H9 (cell line): Measurements from ENCODE around the gene CDKAL1. TPM values are rescaled to one million over a fixed set of nuclear protein-coding genes. Genes with fewer than 3 reads are reported as not detected.
A peak's percentile ranks its signal among the peaks of the same experiment; 100 is the strongest.

Experiments
- DNase-seq: peaks from one replicate; pipeline ENCODE4 v3.0.0-alpha.2; 2017
- H2AFZ ChIP-seq: one replicate; pipeline ENCODE4 v1.6.1; 2013; ENCODE audit warnings: mild to moderate bottlenecking, low read length, control low read depth, moderate library complexity
- H2AK5ac ChIP-seq: 2 replicates; pipeline ENCODE4 v1.6.1; 2013; ENCODE audit warnings: low read length, control low read depth, mixed read lengths; ENCODE audit not compliant: insufficient read length
- H2BK120ac ChIP-seq: one replicate; pipeline ENCODE4 v1.6.1; 2013; ENCODE audit warnings: low read depth, mild to moderate bottlenecking, low read length, control low read depth, inconsistent platforms; ENCODE audit not compliant: poor library complexity, severe bottlenecking
- H2BK12ac ChIP-seq: 2 replicates; pipeline ENCODE4 v1.6.1; 2013; ENCODE audit warnings: low read length, control low read depth, mixed read lengths, low read depth; ENCODE audit not compliant: insufficient read length
- H2BK15ac ChIP-seq: 2 replicates; pipeline ENCODE4 v1.6.1; 2013; ENCODE audit warnings: low read depth, low read length, control low read depth
- H2BK20ac ChIP-seq: one replicate; pipeline ENCODE4 v1.6.1; 2013; ENCODE audit warnings: low read depth, mild to moderate bottlenecking, low read length, control low read depth, inconsistent platforms; ENCODE audit not compliant: poor library complexity, severe bottlenecking
- H2BK5ac ChIP-seq: 2 replicates; pipeline ENCODE4 v1.6.1; 2013; ENCODE audit warnings: low read length, control low read depth, mixed read lengths; ENCODE audit not compliant: insufficient read length
- H3K14ac ChIP-seq: 2 replicates; pipeline ENCODE4 v1.6.1; 2013; ENCODE audit warnings: low read length, control low read depth; ENCODE audit not compliant: insufficient read depth
- H3K18ac ChIP-seq: 2 replicates; pipeline ENCODE4 v1.6.1; 2013; ENCODE audit warnings: low read depth, mild to moderate bottlenecking, mixed read lengths, low read length, control low read depth; ENCODE audit not compliant: insufficient read length
- H3K23ac ChIP-seq: 2 replicates; pipeline ENCODE4 v1.6.1; 2013; ENCODE audit warnings: low read length, control low read depth, mixed read lengths, low read depth; ENCODE audit not compliant: insufficient read length
- H3K23me2 ChIP-seq: 2 replicates; pipeline ENCODE4 v1.6.1; 2013; ENCODE audit warnings: low read depth, mild to moderate bottlenecking, mixed read lengths, low read length, control low read depth; ENCODE audit not compliant: insufficient read length, poor library complexity, severe bottlenecking
- H3K27ac ChIP-seq: 2 replicates; pipeline ENCODE4 v1.5.1; 2013; ENCODE audit warnings: low read length, control low read depth, mixed read lengths, low read depth; ENCODE audit not compliant: insufficient read length
- H3K27me3 ChIP-seq: 2 replicates; pipeline ENCODE4 v1.6.1; 2013; ENCODE audit warnings: low read length, control low read depth, inconsistent platforms; ENCODE audit not compliant: insufficient read depth
- H3K4ac ChIP-seq: 2 replicates; pipeline ENCODE4 v1.6.1; 2013; ENCODE audit warnings: low read depth, mild to moderate bottlenecking, control low read depth, inconsistent platforms, low read length, moderate library complexity
- H3K4me1 ChIP-seq: 2 replicates; pipeline ENCODE4 v1.6.1; 2013; ENCODE audit warnings: low read length, control low read depth, inconsistent platforms; ENCODE audit not compliant: insufficient read depth
- H3K4me2 ChIP-seq: 2 replicates; pipeline ENCODE4 v1.6.1; 2013; ENCODE audit warnings: low read length, control low read depth, mixed read lengths; ENCODE audit not compliant: insufficient read length, insufficient read depth
- H3K56ac ChIP-seq: 2 replicates; pipeline ENCODE4 v1.6.1; 2013; ENCODE audit warnings: low read depth, mild to moderate bottlenecking, mixed read lengths, low read length, control low read depth; ENCODE audit not compliant: insufficient read length
- H3K79me1 ChIP-seq: 2 replicates; pipeline ENCODE4 v1.6.1; 2013; ENCODE audit warnings: low read depth, mild to moderate bottlenecking, moderate library complexity, low read length, control low read depth, inconsistent platforms; ENCODE audit not compliant: insufficient read depth, poor library complexity, severe bottlenecking
- H3K79me2 ChIP-seq: 2 replicates; pipeline ENCODE4 v1.6.1; 2013; ENCODE audit warnings: low read length, control low read depth, inconsistent platforms; ENCODE audit not compliant: insufficient read depth
- H3K9ac ChIP-seq: 2 replicates; pipeline ENCODE4 v1.6.1; 2013; ENCODE audit warnings: low read length, control low read depth, mixed read lengths; ENCODE audit not compliant: insufficient read length; ENCODE audit errors: extremely low read depth
- H3K9me3 ChIP-seq: one replicate; pipeline ENCODE4 v1.6.1; 2013; ENCODE audit warnings: low read depth, low read length, inconsistent platforms; ENCODE audit not compliant: control insufficient read depth
- H3T11ph ChIP-seq: one replicate; pipeline ENCODE4 v1.6.1; 2013; ENCODE audit warnings: mild to moderate bottlenecking, low read length, control low read depth, inconsistent platforms
- H4K20me1 ChIP-seq: one replicate; pipeline ENCODE4 v1.6.1; 2013; ENCODE audit not compliant: control insufficient read depth, insufficient read length, insufficient read depth
- H4K5ac ChIP-seq: 2 replicates; pipeline ENCODE4 v1.6.1; 2013; ENCODE audit warnings: low read depth, mild to moderate bottlenecking, mixed read lengths, low read length, control low read depth; ENCODE audit not compliant: insufficient read length
- H4K8ac ChIP-seq: replicated peaks from 2 replicates; pipeline ENCODE4 v1.6.1; 2013; ENCODE audit warnings: low read length, control low read depth, mixed read lengths, low read depth; ENCODE audit not compliant: insufficient read length
- H4K91ac ChIP-seq: 2 replicates; pipeline ENCODE4 v1.6.1; 2013; ENCODE audit warnings: low read depth, mild to moderate bottlenecking, moderate library complexity, mixed read lengths, low read length, control low read depth; ENCODE audit not compliant: insufficient read length
- H3K27ac Mint-ChIP-seq, 3 experiments: 2 replicates in 2 of 3; 3 replicates in 1 of 3; pipeline ENCODE4 v1.8.0; 2020 to 2021; ENCODE audit warnings: mixed read lengths in 3 of 3, mild to moderate bottlenecking in 1 of 3, moderate library complexity in 1 of 3
- H3K27me3 Mint-ChIP-seq: 2 replicates; pipeline ENCODE4 v1.8.0; 2021; ENCODE audit warnings: low read depth, mild to moderate bottlenecking, moderate library complexity, mixed read lengths
- H3K36me3 Mint-ChIP-seq, 3 experiments: 2 replicates in 2 of 3; 3 replicates in 1 of 3; pipeline ENCODE4 v1.8.0; 2020 to 2021; ENCODE audit warnings: low read depth in 3 of 3, mixed read lengths in 3 of 3; ENCODE audit not compliant: insufficient read depth in 1 of 3
- H3K4me1 Mint-ChIP-seq, 2 experiments: 2 replicates each; pipeline ENCODE4 v1.8.0; 2020; ENCODE audit warnings: mixed read lengths in 2 of 2
- H3K4me3 Mint-ChIP-seq, 2 experiments: 2 replicates in 1 of 2; 3 replicates in 1 of 2; pipeline ENCODE4 v1.8.0; 2020 to 2021; ENCODE audit warnings: mild to moderate bottlenecking in 2 of 2, mixed read lengths in 2 of 2, moderate library complexity in 1 of 2
- H3K9me3 Mint-ChIP-seq, 2 experiments: 2 replicates in 1 of 2; 3 replicates in 1 of 2; pipeline ENCODE4 v1.8.0; 2020; ENCODE audit warnings: mild to moderate bottlenecking in 2 of 2, mixed read lengths in 2 of 2, moderate library complexity in 1 of 2
- WGBS: extraction: QIAGEN DNeasy Blood & Tissue Kit; methylation state at CpG from one replicate; pipeline ENCODE4 v1.1.7; 2013; ENCODE audit warnings: missing lambda C conversion rate, low lambda C conversion rate, mixed read lengths; ENCODE audit not compliant: insufficient read length; ENCODE audit errors: extremely low coverage; 5-methylcytosine and 5-hydroxymethylcytosine counted together
- total RNA-seq: library from RNA; stranded (reverse); gene quantifications from 2 replicates; pipeline ENCODE4 v1.2.1, GENCODE V29; 2021
- TF ChIP-seq, protein P1 (sequence below): fragments of 200-600 bp; sonication (generic); conservative IDR thresholded peaks from 3 replicates; pipeline ENCODE4 v1.8.0; 2021; ENCODE audit warnings: antibody characterized with exemption, mild to moderate bottlenecking

The CDKAL1 gene
- total RNA-seq, 1 experiment from 2014 or later, result 23.0 TPM

- no peak overlapping the region for H3K14ac ChIP-seq
- TF ChIP-seq, protein P1, sequence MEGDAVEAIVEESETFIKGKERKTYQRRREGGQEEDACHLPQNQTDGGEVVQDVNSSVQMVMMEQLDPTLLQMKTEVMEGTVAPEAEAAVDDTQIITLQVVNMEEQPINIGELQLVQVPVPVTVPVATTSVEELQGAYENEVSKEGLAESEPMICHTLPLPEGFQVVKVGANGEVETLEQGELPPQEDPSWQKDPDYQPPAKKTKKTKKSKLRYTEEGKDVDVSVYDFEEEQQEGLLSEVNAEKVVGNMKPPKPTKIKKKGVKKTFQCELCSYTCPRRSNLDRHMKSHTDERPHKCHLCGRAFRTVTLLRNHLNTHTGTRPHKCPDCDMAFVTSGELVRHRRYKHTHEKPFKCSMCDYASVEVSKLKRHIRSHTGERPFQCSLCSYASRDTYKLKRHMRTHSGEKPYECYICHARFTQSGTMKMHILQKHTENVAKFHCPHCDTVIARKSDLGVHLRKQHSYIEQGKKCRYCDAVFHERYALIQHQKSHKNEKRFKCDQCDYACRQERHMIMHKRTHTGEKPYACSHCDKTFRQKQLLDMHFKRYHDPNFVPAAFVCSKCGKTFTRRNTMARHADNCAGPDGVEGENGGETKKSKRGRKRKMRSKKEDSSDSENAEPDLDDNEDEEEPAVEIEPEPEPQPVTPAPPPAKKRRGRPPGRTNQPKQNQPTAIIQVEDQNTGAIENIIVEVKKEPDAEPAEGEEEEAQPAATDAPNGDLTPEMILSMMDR, result no peak
- no CpG with 5 or more reads among the region's 7 CpGs for WGBS
- Mint-ChIP-seq H3K27ac (peak overlapping the region in 1 of 3 experiments; percentile 51; a peak in 2 of 7 replicates), H3K4me1 (peaks cover 7 to 14% of the 10 kb centered on the region in 2 experiments), H3K4me3 (no peak overlapping the region), H3K36me3 (peaks cover 5 to 8% (median 8%) of the 10 kb centered on the region in 3 experiments), H3K9me3 (peaks cover 5 to 6% of the 10 kb centered on the region in 2 experiments; a peak in 4 of 5 replicates), H3K27me3 (no peaks in the 10 kb centered on the region)
- no peaks in the 10 kb centered on the region for H3K27me3 ChIP-seq
- no peaks in the 10 kb centered on the region for H3K4me1 ChIP-seq
- no peak overlapping the region for H3T11ph ChIP-seq
- no peak overlapping the region for H3K4me2 ChIP-seq
- H3K23me2 ChIP-seq, result no peaks in the 10 kb centered on the region
- no peak overlapping the region for H2BK20ac ChIP-seq
- no peaks in the 10 kb centered on the region for H3K79me1 ChIP-seq
- no peak overlapping the region for H2AFZ ChIP-seq
- H4K91ac ChIP-seq, result no peak overlapping the region
- H4K20me1 ChIP-seq, result no peaks in the 10 kb centered on the region
- no peaks in the 10 kb centered on the region for H3K79me2 ChIP-seq
- no peak overlapping the region for H2BK15ac ChIP-seq
- no peak overlapping the region for H3K18ac ChIP-seq
- no peak overlapping the region for H3K9ac ChIP-seq
- no peak overlapping the region for H2BK120ac ChIP-seq
- no peak overlapping the region for H4K5ac ChIP-seq
- no peak overlapping the region for H2BK5ac ChIP-seq
- no peak overlapping the region for H2AK5ac ChIP-seq
- no peak overlapping the region for H3K4ac ChIP-seq
- no peak overlapping the region for H3K27ac ChIP-seq
- no peak overlapping the region for H4K8ac ChIP-seq
- peaks cover 4% of the 10 kb centered on the region for H3K9me3 ChIP-seq
- DNase-seq, result peak; percentile 28
- no peak overlapping the region for H2BK12ac ChIP-seq
- no peak overlapping the region for H3K23ac ChIP-seq
- H3K56ac ChIP-seq, result no peak overlapping the region
These were observed 488.3 kb downstream of the CDKAL1 start for GRCh38 chr6:21022343-21023107.
